GM12878 (cell line): Measurements from ENCODE around the gene PAX5. TPM values are rescaled to one million over a fixed set of nuclear protein-coding genes. Genes with fewer than 3 reads are reported as not detected.

Source experiments
- ATAC-seq: fragments of 200-7000 bp; cut with Tn5 transposase; 3 replicates; pipeline ENCODE4 v1.9.1; 2020; ENCODE audit warnings: mild to moderate bottlenecking, moderate library complexity
- BruUV-seq: library from RNA; stranded (reverse); fragments of 400-500 nt; replicated peaks from 2 replicates; lab custom pipeline; 2021; lab: Mats Ljungman, UMichigan
- CTCF ChIA-PET: fragments of 300-600 bp; sonication (Branson Sonifier 250); formaldehyde crosslinking; extraction: SDS; loops from one replicate; lab custom pipeline; 2021; ENCODE audit warnings: inconsistent platforms; lab: Yijun Ruan, JAX
- POLR2A ChIA-PET: fragments of 350-600 bp; formaldehyde crosslinking; extraction: SDS; loops from one replicate; lab custom pipeline; 2021; ENCODE audit warnings: inconsistent platforms; lab: Charles Lee
- RAD21 ChIA-PET: fragments of 300-600 bp; sonication (Branson Sonifier 250); formaldehyde crosslinking; loops from one replicate; lab custom pipeline; 2023; ENCODE audit warnings: antibody characterized with exemption; ENCODE audit not compliant: unreplicated experiment; lab: Charles Lee
- SMC1A ChIA-PET: fragments of 300-600 bp; sonication (Branson Sonifier 250); formaldehyde crosslinking; loops from one replicate; lab custom pipeline; 2023; ENCODE audit not compliant: unreplicated experiment, uncharacterized antibody; lab: Charles Lee
- DNase-seq: peaks from one replicate; pipeline ENCODE4 v3.0.0-alpha.2; 2011; ENCODE audit warnings: low read depth, low spot score
- FAIRE-seq: peaks from 3 replicates; lab custom pipeline; 2011; peaks lifted over from hg19 to GRCh38; lab: Jason Lieb, UNC
- H2AFZ ChIP-seq: 2 replicates; pipeline ENCODE4 v1.6.0; 2011; ENCODE audit warnings: low read depth, low read length, control low read depth; ENCODE audit not compliant: control insufficient read depth
- H3K27ac ChIP-seq: 2 replicates; pipeline ENCODE4 v1.5.1; 2011; ENCODE audit warnings: control low read depth; ENCODE audit not compliant: control insufficient read depth, insufficient read depth
- H3K27me3 ChIP-seq, 2 experiments: replicated peaks in 1 of 2; 2 replicates each; pipeline versions ENCODE4 v1.6.0 to v1.6.1; 2011; ENCODE audit warnings: low read length in 1 of 2; ENCODE audit not compliant: control insufficient read depth in 2 of 2, insufficient read depth in 2 of 2
- H3K36me3 ChIP-seq, 2 experiments: 2 replicates each; pipeline ENCODE4 v1.5.1; 2011; ENCODE audit warnings: low read length in 1 of 2; ENCODE audit not compliant: control insufficient read depth in 2 of 2, insufficient read depth in 2 of 2
- H3K4me1 ChIP-seq: 2 replicates; pipeline ENCODE4 v1.6.1; 2011; ENCODE audit warnings: mild to moderate bottlenecking, low read length, moderate library complexity, mixed read lengths; ENCODE audit not compliant: control insufficient read depth, insufficient read depth
- H3K4me2 ChIP-seq: 2 replicates; pipeline ENCODE4 v1.6.0; 2011; ENCODE audit warnings: control low read depth; ENCODE audit not compliant: control insufficient read depth, insufficient read depth
- H3K4me3 ChIP-seq: fragments of 200-600 bp; sonication (generic); 2 replicates; pipeline ENCODE4 v1.5.1; 2016
- H3K79me2 ChIP-seq: 2 replicates; pipeline ENCODE4 v1.6.0; 2011; ENCODE audit warnings: low read length; ENCODE audit not compliant: control insufficient read depth, insufficient read depth
- H3K9ac ChIP-seq: 2 replicates; pipeline ENCODE4 v1.8.0; 2011; ENCODE audit warnings: low read length, control low read depth, mixed read lengths; ENCODE audit not compliant: control insufficient read depth, insufficient read depth
- H3K9me3 ChIP-seq: replicated peaks from 3 replicates; pipeline ENCODE4 v1.5.1; 2011; ENCODE audit warnings: mild to moderate bottlenecking, low read length; ENCODE audit not compliant: control insufficient read depth, insufficient read depth
- H4K20me1 ChIP-seq: 2 replicates; pipeline ENCODE4 v1.6.0; 2011; ENCODE audit not compliant: control insufficient read depth, insufficient read depth
- IKZF1 ChIP-seq: fragments of 450-650 bp; conservative IDR thresholded peaks from 2 replicates; pipeline ENCODE4 v1.6.1; 2017; ENCODE audit warnings: antibody characterized with exemption, mild to moderate bottlenecking
- NR2F1 ChIP-seq: fragments of 450-650 bp; conservative IDR thresholded peaks from 2 replicates; pipeline ENCODE4 v1.6.1; 2017; ENCODE audit warnings: mild to moderate bottlenecking
- PAX8 ChIP-seq: fragments of 450-650 bp; IDR thresholded peaks from 2 replicates; pipeline ENCODE4 v1.6.1; 2017; ENCODE audit warnings: mild to moderate bottlenecking, moderate library complexity
- PBX3 ChIP-seq: IDR thresholded peaks from 2 replicates; pipeline ENCODE4 v1.6.1; 2011; ENCODE audit warnings: mild to moderate bottlenecking, low read depth, low read length, moderate library complexity; ENCODE audit not compliant: insufficient replicate concordance
- POLR2A ChIP-seq: IDR thresholded peaks from 2 replicates; pipeline ENCODE4 v1.6.1; 2011; ENCODE audit warnings: low read depth, mild to moderate bottlenecking, low read length
- RB1 ChIP-seq: fragments of 450-650 bp; formaldehyde crosslinking; IDR thresholded peaks from 2 replicates; pipeline ENCODE4 v1.6.1; 2017; ENCODE audit warnings: mild to moderate bottlenecking, borderline replicate concordance
- SREBF1 ChIP-seq: IDR thresholded peaks from 2 replicates; pipeline ENCODE4 v1.6.1; 2012; ENCODE audit warnings: mild to moderate bottlenecking, low read length
- WGBS: methylation state at CpG from one replicate; pipeline ENCODE4 v1.1.6; 2016; ENCODE audit warnings: low lambda C conversion rate; ENCODE audit not compliant: insufficient replicate concordance, insufficient coverage; ENCODE audit errors: missing lambda C conversion rate; 5-methylcytosine and 5-hydroxymethylcytosine counted together
- in situ Hi-C: fragments of 300-500 bp; cut with MboI; formaldehyde crosslinking; loops from 9 replicates; pipeline ENCODE4 v1.14.3; 2018; ENCODE audit warnings: mixed read lengths
- intact Hi-C: fragments of 100-400 bp; cut with micrococcal nuclease; formaldehyde crosslinking; loops from one replicate; pipeline ENCODE4 v1.14.2; 2022; ENCODE audit not compliant: unreplicated experiment
- polyA plus RNA-seq, 11 experiments: library from polyadenylated mRNA; depleted of rRNA in 4 of 11; unstranded in 6 of 11; stranded (reverse) in 5 of 11; fragments of >200 nt; fragmentation: Nextera tagmentation in 4 of 11; fragmentation: Illumina TruSeq in 1 of 11; extraction: Ambion mirVana in 4 of 11; extraction: Trizol in 1 of 11; gene quantifications; 1 replicate in 1 of 11; 2 replicates in 10 of 11; pipeline versions ENCODE4 v1.2.1 to v1.2.3, GENCODE V29; 2011 to 2016; ENCODE audit warnings: inconsistent platforms in 2 of 11, missing spikeins in 2 of 11, low read depth in 1 of 11
- total RNA-seq, 4 experiments: library from RNA; depleted of rRNA in 3 of 4; stranded (reverse); fragments of >200 nt in 3 of 4; fragmentation: Illumina TruSeq in 1 of 4; extraction: Trizol in 1 of 4; gene quantifications; 2 replicates each; pipeline versions ENCODE4 v1.2.1 to v1.2.3, GENCODE V29; 2013 to 2021

PAX5 gene
- total and polyA plus RNA-seq, 10 of the 15 experiments (the other 5 are each of a cell fraction or from before 2014, with no cell fraction given), result 2.2 to 123 (median 31.9) TPM

GRCh38 chr9:36839131-36839885 lies 194.8 kb downstream of the PAX5 start (continued):
- TF ChIP-seq RB1 (no peak), IKZF1 (no peak), PBX3 (no peak), PAX8 (no peak)

- Histone ChIP-seq H3K9me3 (no peaks in the 10 kb centered on the region), H4K20me1 (no peaks in the 10 kb centered on the region), H3K9ac (no peak overlapping the region), H3K4me3 (no peak overlapping the region), H3K27ac (no peak overlapping the region), H3K36me3 (peaks cover 29 to 36% of the 10 kb centered on the region in 2 experiments), H3K79me2 (no peaks in the 10 kb centered on the region), H3K4me1 (no peaks in the 10 kb centered on the region), H3K4me2 (no peak overlapping the region)
- BruUV-seq, result no TSS peak
- CTCF ChIA-PET, result no interaction called here
- DNase-seq (no peak), ATAC-seq (no peak)
- POLR2A ChIA-PET, result no interaction called here
- RAD21 ChIA-PET, result no interaction called here
- in situ Hi-C loops, result no loop called here
- intact Hi-C loops, result no loop called here
- 90% methylated on average over 17 of the region's 17 CpGs for WGBS
- SMC1A ChIA-PET, result no interaction called here
- TF ChIP-seq PAX8 (no peak), POLR2A (peak; percentile 10; the same call in 1 of the 2 replicates), NR2F1 (no peak), SREBF1 (no peak)
- TF ChIP-seq, all 136 proteins: peak for 1
- no peak for FAIRE-seq
- H3K27me3 ChIP-seq, result no peaks in the 10 kb centered on the region
- H2AFZ ChIP-seq, result no peak overlapping the region
Measured at GRCh38 chr9:36837431-36838405, 196.3 kb downstream of the PAX5 start.
